Measurements from ENCODE around the gene CDC37L1.

- TF ChIP-seq CTCF (optimal IDR thresholded peaks at IDR 0.05 in 1 of 3, IDR thresholded peaks at IDR 0.05 in 1 of 3, conservative IDR thresholded peaks at IDR 0.05 in 1 of 3; ENCODE audit: extremely low read depth in 1 of 3, insufficient read depth in 2 of 3, low read length in 3 of 3) (no peak), EZH2 (IDR thresholded peaks at IDR 0.05; ENCODE audit: low read length) (no peak)
Observed at GRCh38 chr9:4706021-4706420, 26.7 kb downstream of the CDC37L1 start.
